Measurements from ENCODE around the gene RTP1. TPM values are rescaled to one million over a fixed set of nuclear protein-coding genes. Genes with fewer than 3 reads are reported as not detected.

Gene RTP1
- under 1 TPM in 1 of 7 donors, not detected in 6; 0.08 TPM for total RNA-seq
- not detected for polyA plus RNA-seq
- long read RNA-seq, donor 1 = 0 reads
- long read RNA-seq, donor 2 = 0 reads
- long read RNA-seq, donor 3 = 0 reads

DNA sequence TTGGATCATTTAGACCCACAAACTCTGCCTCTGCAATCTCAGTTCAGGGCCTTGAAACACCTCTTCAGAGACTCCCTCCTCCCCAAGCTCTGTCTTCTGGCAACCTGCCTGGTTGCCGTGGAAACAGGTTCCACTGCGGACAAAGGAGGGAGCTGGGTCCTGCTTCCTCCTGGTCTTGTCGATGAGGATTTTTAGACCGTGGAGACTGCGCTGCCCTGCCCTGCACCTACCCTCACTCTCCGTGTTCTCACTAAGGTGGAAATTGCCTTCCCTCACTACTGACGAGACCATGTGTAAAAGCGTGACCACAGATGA lies at the start of gene RTP1:
RTP1 (plus strand) TSS at position 152 of the 315 bp plus-strand sequence; CDS start at position 182, 30 bp downstream.
- Histone ChIP-seq H3K27ac (no peak within 1 kb of the TSS), H3K36me3 (no peaks in the 10 kb centered on the region), H3K9me3 (no peaks in the 10 kb centered on the region), H3K4me3 (no peak within 1 kb of the TSS), H3K4me1 (ENCODE audit: insufficient read depth) (no peaks in the 10 kb centered on the region), H3K27me3 (no peaks in the 10 kb centered on the region)
- TF ChIP-seq CTCF (IDR thresholded peaks at IDR 0.05) (no peak), POLR2A (IDR thresholded peaks at IDR 0.05) (no peak), EP300 (IDR thresholded peaks at IDR 0.05) (no peak)
- DNase-seq = no peak
- WGBS, 3 donors = 56 to 57% (median 56%) methylated on average over 8 of the region's 8 CpGs
- intact Hi-C loops (cut with DNase I) = no loop called here

GRCh38 chr3:187150186-187150585 lies 47.1 kb upstream of the RTP1 start:
- no peak for TF ChIP-seq CTCF (IDR thresholded peaks at IDR 0.05)
- no peak for TF ChIP-seq POLR2A (IDR thresholded peaks at IDR 0.05)
- no peak for TF ChIP-seq EP300 (IDR thresholded peaks at IDR 0.05)
- Histone ChIP-seq H3K27ac (no peak overlapping the region), H3K4me1 (ENCODE audit: insufficient read depth) (no peaks in the 10 kb centered on the region), H3K27me3 (no peaks in the 10 kb centered on the region), H3K36me3 (no peaks in the 10 kb centered on the region), H3K4me3 (no peak overlapping the region), H3K9me3 (no peaks in the 10 kb centered on the region)
- intact Hi-C loops (cut with DNase I) = no loop called here
- WGBS, 3 donors = 88 to 95% (median 91%) methylated on average over 7 of the region's 7 CpGs
- no peak for DNase-seq

DNA sequence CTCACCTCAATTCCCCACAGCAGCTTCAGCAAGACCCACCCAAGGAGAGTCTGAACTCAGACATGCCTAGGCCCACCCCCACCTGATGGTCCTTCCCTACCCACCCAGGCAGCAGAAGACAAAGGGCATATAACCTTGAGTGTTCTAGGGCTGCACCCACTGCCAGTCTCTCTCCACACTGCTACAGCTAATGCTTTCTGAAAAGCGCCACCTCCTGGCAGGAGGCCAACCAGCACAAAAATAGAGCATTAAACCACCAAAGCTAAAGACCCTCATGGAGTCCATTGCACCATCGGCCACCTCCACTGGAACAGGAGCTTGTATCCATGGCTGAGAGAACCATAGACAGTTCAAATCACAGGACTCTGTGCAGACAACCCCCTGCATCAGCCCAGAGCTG lies 46.7 kb upstream of the RTP1 start:
- Histone ChIP-seq H3K36me3 (no peaks in the 10 kb centered on the region), H3K9me3 (no peaks in the 10 kb centered on the region), H3K27me3 (no peaks in the 10 kb centered on the region), H3K27ac (no peak overlapping the region), H3K4me1 (ENCODE audit: insufficient read depth) (no peaks in the 10 kb centered on the region), H3K4me3 (no peak overlapping the region)
- DNase-seq = no peak
- 83 to 94% (median 86%) methylated on average over 2 of the region's 2 CpGs for WGBS, 3 donors
- no peak for TF ChIP-seq EP300 (IDR thresholded peaks at IDR 0.05)
- TF ChIP-seq POLR2A (IDR thresholded peaks at IDR 0.05) = no peak
- no peak for TF ChIP-seq CTCF (IDR thresholded peaks at IDR 0.05)
- intact Hi-C loops (cut with DNase I) = no loop called here

- Histone ChIP-seq H3K9me3 (no peaks in the 10 kb centered on the region), H3K4me1 (ENCODE audit: insufficient read depth) (no peaks in the 10 kb centered on the region), H3K36me3 (no peaks in the 10 kb centered on the region), H3K27ac (no peak overlapping the region), H3K27me3 (no peaks in the 10 kb centered on the region), H3K4me3 (no peak overlapping the region)
- TF ChIP-seq EP300 (IDR thresholded peaks at IDR 0.05) (no peak), POLR2A (IDR thresholded peaks at IDR 0.05) (no peak), CTCF (IDR thresholded peaks at IDR 0.05) (no peak)
- intact Hi-C loops (cut with DNase I) = loop anchor here in 3 of 4 donors (5.0 to 10.0 kb wide), 3 partner anchors 307 to 547 kb away; partner anchors contain the start of gene AHSG (in 2 of the 3)
- DNase-seq = no peak
Observed at GRCh38 chr3:187161556-187161955, 35.7 kb upstream of the RTP1 start.
